Caco-2 (cell line): ENCODE measurements around the gene ZNF606. TPM values are rescaled to one million over a fixed set of nuclear protein-coding genes. Genes with fewer than 3 reads are reported as not detected.
A peak's percentile ranks its signal among the peaks of the same experiment; 100 is the strongest.

Experiments
- BruUV-seq: library from RNA; stranded (reverse); fragments of 400-500 nt; replicated peaks from 2 replicates; lab custom pipeline; 2021; lab: Mats Ljungman, UMichigan
- CTCF ChIA-PET: fragments of 300-600 bp; sonication (Branson Sonifier 250); formaldehyde crosslinking; loops from one replicate; lab custom pipeline; 2022; ENCODE audit warnings: antibody characterized with exemption; lab: Charles Lee
- POLR2A ChIA-PET: fragments of 300-600 bp; sonication (Branson Sonifier 250); formaldehyde crosslinking; loops from one replicate; lab custom pipeline; 2022; ENCODE audit warnings: antibody characterized with exemption; lab: Charles Lee
- DNase-seq, 2 experiments: peaks; one replicate each; pipeline versions ENCODE4 v3.0.0 to v3.0.0-alpha.2; 2020 to 2022
- H3K27me3 ChIP-seq: replicated peaks from 2 replicates; pipeline ENCODE4 v1.6.0; 2011; ENCODE audit warnings: low read length; ENCODE audit not compliant: control insufficient read depth, insufficient read depth
- H3K36me3 ChIP-seq: 2 replicates; pipeline ENCODE4 v1.5.1; 2011; ENCODE audit warnings: low read length; ENCODE audit not compliant: control insufficient read depth, insufficient read depth
- H3K4me1 ChIP-seq: fragments of 250-450 bp; sonication (Bioruptor Pico); 2 replicates; pipeline ENCODE4 v1.5.1; 2020; ENCODE audit warnings: mild to moderate bottlenecking
- H3K4me3 ChIP-seq: 2 replicates; pipeline ENCODE4 v1.5.1; 2011; ENCODE audit warnings: low read depth, mild to moderate bottlenecking, control low read depth, low read length
- H3K9me3 ChIP-seq: fragments of 250-450 bp; sonication (Bioruptor Pico); 2 replicates; pipeline ENCODE4 v1.5.1; 2020; ENCODE audit warnings: mild to moderate bottlenecking, moderate library complexity
- H3K27ac Mint-ChIP-seq: one replicate; pipeline ENCODE4 v1.8.0; 2022; ENCODE audit warnings: mixed read lengths; ENCODE audit not compliant: unreplicated experiment
- H3K27me3 Mint-ChIP-seq: one replicate; pipeline ENCODE4 v1.8.0; 2022; ENCODE audit warnings: mixed read lengths; ENCODE audit not compliant: insufficient read depth, unreplicated experiment
- H3K36me3 Mint-ChIP-seq: one replicate; pipeline ENCODE4 v1.8.0; 2022; ENCODE audit warnings: mild to moderate bottlenecking, mixed read lengths; ENCODE audit not compliant: insufficient read depth, unreplicated experiment
- H3K4me1 Mint-ChIP-seq: one replicate; pipeline ENCODE4 v1.8.0; 2022; ENCODE audit warnings: low read depth, mixed read lengths; ENCODE audit not compliant: unreplicated experiment
- H3K4me3 Mint-ChIP-seq: one replicate; pipeline ENCODE4 v1.8.0; 2022; ENCODE audit warnings: mild to moderate bottlenecking, moderate library complexity, mixed read lengths; ENCODE audit not compliant: unreplicated experiment
- H3K9me3 Mint-ChIP-seq: one replicate; pipeline ENCODE4 v1.8.0; 2022; ENCODE audit warnings: mixed read lengths; ENCODE audit not compliant: unreplicated experiment
- intact Hi-C: fragments of 100-400 bp; cut with micrococcal nuclease; formaldehyde crosslinking; loops from one replicate; pipeline ENCODE4 v1.10.0; 2022; ENCODE audit not compliant: unreplicated experiment
- total RNA-seq: library from RNA; stranded (reverse); gene quantifications from 2 replicates; pipeline ENCODE4 v1.2.3, GENCODE V29; 2022
- TF ChIP-seq, protein P1 (sequence below), 2 experiments: fragments of 200-600 bp in 1 of 2; IDR thresholded peaks; 1 replicate in 1 of 2; 2 replicates in 1 of 2; pipeline versions ENCODE4 v1.5.1 to v1.8.0; 2011 to 2022; ENCODE audit warnings: antibody characterized with exemption in 1 of 2, control low read depth in 1 of 2, inconsistent platforms in 1 of 2, low read depth in 1 of 2, low read length in 1 of 2, mild to moderate bottlenecking in 1 of 2, moderate library complexity in 1 of 2; ENCODE audit not compliant: insufficient read depth in 1 of 2, severe bottlenecking in 1 of 2, unreplicated experiment in 1 of 2

The ZNF606 gene
- total RNA-seq, 1 experiment from 2014 or later = 13.0 TPM

DNA sequence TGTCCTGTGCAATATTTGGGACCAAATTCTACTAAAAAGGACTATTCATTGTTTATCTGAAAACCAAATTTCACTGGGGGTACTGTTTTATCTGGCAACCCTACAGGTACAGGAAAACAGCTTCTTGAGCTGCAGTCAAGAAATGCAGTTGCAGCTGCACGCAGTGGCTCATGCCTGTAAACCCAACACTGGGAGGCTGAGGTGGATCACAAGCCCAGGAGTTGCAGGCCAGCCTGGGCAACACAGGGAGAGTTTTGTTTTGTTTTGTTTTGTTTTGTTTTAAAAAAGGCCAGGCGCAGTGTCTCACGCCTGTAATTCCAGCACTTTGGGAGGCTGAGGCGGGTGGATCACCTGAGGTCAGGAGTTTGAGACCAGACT lies 19.7 kb upstream of the ZNF606 start:
- Histone ChIP-seq H3K36me3 (no peaks in the 10 kb centered on the region), H3K4me1 (no peaks in the 10 kb centered on the region), H3K4me3 (no peak overlapping the region), H3K9me3 (peaks cover 32% of the 10 kb centered on the region), H3K27me3 (no peaks in the 10 kb centered on the region)
- Mint-ChIP-seq H3K36me3 (no peaks in the 10 kb centered on the region), H3K27me3 (no peaks in the 10 kb centered on the region), H3K9me3 (peaks cover 21% of the 10 kb centered on the region), H3K27ac (no peak overlapping the region), H3K4me1 (no peaks in the 10 kb centered on the region), H3K4me3 (no peak overlapping the region)
- no TSS peak for BruUV-seq
- TF ChIP-seq, protein P1, sequence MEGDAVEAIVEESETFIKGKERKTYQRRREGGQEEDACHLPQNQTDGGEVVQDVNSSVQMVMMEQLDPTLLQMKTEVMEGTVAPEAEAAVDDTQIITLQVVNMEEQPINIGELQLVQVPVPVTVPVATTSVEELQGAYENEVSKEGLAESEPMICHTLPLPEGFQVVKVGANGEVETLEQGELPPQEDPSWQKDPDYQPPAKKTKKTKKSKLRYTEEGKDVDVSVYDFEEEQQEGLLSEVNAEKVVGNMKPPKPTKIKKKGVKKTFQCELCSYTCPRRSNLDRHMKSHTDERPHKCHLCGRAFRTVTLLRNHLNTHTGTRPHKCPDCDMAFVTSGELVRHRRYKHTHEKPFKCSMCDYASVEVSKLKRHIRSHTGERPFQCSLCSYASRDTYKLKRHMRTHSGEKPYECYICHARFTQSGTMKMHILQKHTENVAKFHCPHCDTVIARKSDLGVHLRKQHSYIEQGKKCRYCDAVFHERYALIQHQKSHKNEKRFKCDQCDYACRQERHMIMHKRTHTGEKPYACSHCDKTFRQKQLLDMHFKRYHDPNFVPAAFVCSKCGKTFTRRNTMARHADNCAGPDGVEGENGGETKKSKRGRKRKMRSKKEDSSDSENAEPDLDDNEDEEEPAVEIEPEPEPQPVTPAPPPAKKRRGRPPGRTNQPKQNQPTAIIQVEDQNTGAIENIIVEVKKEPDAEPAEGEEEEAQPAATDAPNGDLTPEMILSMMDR (IDR thresholded peaks at IDR 0.05; ENCODE audit: insufficient read depth in 1 of 2, low read depth in 1 of 2, low read length in 1 of 2, severe bottlenecking in 1 of 2, unreplicated experiment in 1 of 2) = no peak
- no peak for DNase-seq
- intact Hi-C loops = no loop called here
- ChIA-PET CTCF (no interaction called here), POLR2A (no interaction called here)

GRCh38 chr19:58021541-58022282 lies 19.1 kb upstream of the ZNF606 start:
- H3K4me3 ChIP-seq = no peak overlapping the region
- H3K27me3 ChIP-seq = no peaks in the 10 kb centered on the region
- Mint-ChIP-seq H3K9me3 (peaks cover 16% of the 10 kb centered on the region), H3K4me3 (no peak overlapping the region), H3K36me3 (no peaks in the 10 kb centered on the region), H3K4me1 (no peaks in the 10 kb centered on the region), H3K27ac (no peak overlapping the region), H3K27me3 (no peaks in the 10 kb centered on the region)
- peak in 1 of 2 experiments; percentile 15 for DNase-seq
- ChIA-PET POLR2A (no interaction called here), CTCF (no interaction called here)
- peaks cover 35% of the 10 kb centered on the region for H3K9me3 ChIP-seq
- BruUV-seq = no TSS peak
- TF ChIP-seq, protein P1 (IDR thresholded peaks at IDR 0.05; ENCODE audit: insufficient read depth in 1 of 2, low read depth in 1 of 2, low read length in 1 of 2, severe bottlenecking in 1 of 2, unreplicated experiment in 1 of 2) = no peak
- no peaks in the 10 kb centered on the region for H3K4me1 ChIP-seq
- no peaks in the 10 kb centered on the region for H3K36me3 ChIP-seq
- intact Hi-C loops = no loop called here

DNA sequence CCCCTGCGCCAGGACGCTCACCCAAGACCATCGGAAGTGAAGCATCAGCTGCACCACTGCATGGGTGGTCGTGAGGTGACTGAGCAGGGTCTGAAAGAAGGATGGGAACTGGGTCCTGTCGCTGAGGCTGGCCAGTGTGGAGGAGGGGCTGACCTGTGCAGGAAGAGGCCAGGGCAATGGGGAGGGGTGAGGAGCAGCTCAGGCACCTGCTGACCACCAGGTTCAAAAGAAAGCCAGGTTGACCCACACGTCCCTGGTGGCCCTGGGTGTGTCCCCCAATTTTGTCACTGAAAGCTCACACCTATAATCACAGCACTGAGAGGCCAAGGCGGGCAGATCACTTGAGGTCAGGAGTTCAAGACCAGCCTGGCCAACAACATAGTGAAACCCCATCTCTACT lies 17.5 kb upstream of the ZNF606 start:
- Histone ChIP-seq H3K4me1 (no peaks in the 10 kb centered on the region), H3K9me3 (peaks cover 35% of the 10 kb centered on the region), H3K36me3 (no peaks in the 10 kb centered on the region), H3K4me3 (no peak overlapping the region), H3K27me3 (no peaks in the 10 kb centered on the region)
- BruUV-seq = no TSS peak
- no peak overlapping the region for H3K27ac Mint-ChIP-seq
- no peaks in the 10 kb centered on the region for H3K36me3 Mint-ChIP-seq
- intact Hi-C loops = no loop called here
- CTCF ChIA-PET = no interaction called here
- no peak overlapping the region for H3K4me3 Mint-ChIP-seq
- H3K27me3 Mint-ChIP-seq = no peaks in the 10 kb centered on the region
- no peaks in the 10 kb centered on the region for H3K4me1 Mint-ChIP-seq
- peaks cover 19% of the 10 kb centered on the region for H3K9me3 Mint-ChIP-seq
- TF ChIP-seq, protein P1 (IDR thresholded peaks at IDR 0.05; ENCODE audit: insufficient read depth in 1 of 2, low read depth in 1 of 2, low read length in 1 of 2, severe bottlenecking in 1 of 2, unreplicated experiment in 1 of 2) = no peak
- POLR2A ChIA-PET = no interaction called here
- no peak for DNase-seq
